BLaER1 treated with 17β-estradiol and CSF1 and Interleukin-3, amounts not matched to agents 10 nM and 100 nM (cell line): ENCODE data around the gene AUTS2.

Source experiments
- H3K27ac ChIP-seq, 11 experiments: shearing (Covaris generic); formaldehyde crosslinking; 2 replicates each; pipeline ENCODE4 v1.8.1; 2022
- H3K27me3 ChIP-seq, 11 experiments: shearing (Covaris generic); formaldehyde crosslinking; 2 replicates each; pipeline ENCODE4 v1.8.1; 2022
- H3K36me3 ChIP-seq, 11 experiments: shearing (Covaris generic); formaldehyde crosslinking; 2 replicates each; pipeline ENCODE4 v1.8.1; 2022
- H3K4me1 ChIP-seq, 10 experiments: shearing (Covaris generic); formaldehyde crosslinking; 2 replicates each; pipeline ENCODE4 v1.8.1; 2022
- H3K4me2 ChIP-seq, 11 experiments: shearing (Covaris generic); formaldehyde crosslinking; 2 replicates each; pipeline ENCODE4 v1.8.1; 2022
- H3K4me3 ChIP-seq, 10 experiments: shearing (Covaris generic); formaldehyde crosslinking; 2 replicates each; pipeline ENCODE4 v1.8.1; 2022
- H3K9ac ChIP-seq, 11 experiments: shearing (Covaris generic); formaldehyde crosslinking; 2 replicates each; pipeline ENCODE4 v1.8.1; 2022
- H3K9me3 ChIP-seq, 11 experiments: shearing (Covaris generic); formaldehyde crosslinking; replicated peaks in 1 of 11; 2 replicates each; pipeline ENCODE4 v1.8.1; 2022
- H4K20me1 ChIP-seq, 11 experiments: shearing (Covaris generic); formaldehyde crosslinking; 2 replicates each; pipeline ENCODE4 v1.8.1; 2022
- Cebpa-rat ChIP-seq, 11 experiments: shearing (Covaris generic); IDR thresholded peaks; 2 replicates each; pipeline ENCODE4 v1.8.1; 2022

Gene AUTS2

GRCh38 chr7:69763513-69763912 lies 165.2 kb downstream of the AUTS2 start:
- no peak for TF ChIP-seq Cebpa-rat (IDR thresholded peaks at IDR 0.05)
- Histone ChIP-seq H3K9ac (no peak overlapping the region), H3K27ac (no peak overlapping the region), H3K4me1 (peaks cover 0 to 19% (median 8%) of the 10 kb centered on the region in 10 experiments; a peak in 17 of 20 replicates), H3K9me3 (peaks cover 0 to 12% (median 0%) of the 10 kb centered on the region in 11 experiments; a peak in 4 of 22 replicates), H3K36me3 (peaks cover 0 to 29% (median 10%) of the 10 kb centered on the region in 11 experiments; a peak in 9 of 22 replicates), H3K4me3 (no peak overlapping the region), H3K27me3 (no peaks in the 10 kb centered on the region), H3K4me2 (no peak overlapping the region), H4K20me1 (peaks cover 0 to 51% (median 7%) of the 10 kb centered on the region in 11 experiments; a peak in 10 of 22 replicates)

GRCh38 chr7:69764147-69764546 lies 165.9 kb downstream of the AUTS2 start:
- H3K4me2 ChIP-seq, result no peak overlapping the region
- TF ChIP-seq Cebpa-rat (IDR thresholded peaks at IDR 0.05), result no peak
- H3K9ac ChIP-seq, result no peak overlapping the region
- H4K20me1 ChIP-seq, result peaks cover 0 to 44% (median under 1%) of the 10 kb centered on the region in 11 experiments; a peak in 9 of 22 replicates
- no peaks in the 10 kb centered on the region for H3K27me3 ChIP-seq
- H3K4me3 ChIP-seq, result no peak overlapping the region
- H3K27ac ChIP-seq, result no peak overlapping the region
- peaks cover 0 to 12% (median 0%) of the 10 kb centered on the region in 11 experiments; a peak in 4 of 22 replicates for H3K9me3 ChIP-seq
- peaks cover 0 to 29% (median 10%) of the 10 kb centered on the region in 11 experiments; a peak in 9 of 22 replicates for H3K36me3 ChIP-seq
- peaks cover 2 to 21% (median 9%) of the 10 kb centered on the region in 10 experiments; a peak in 18 of 20 replicates for H3K4me1 ChIP-seq

- peaks cover 0 to 12% (median 0%) of the 10 kb centered on the region in 11 experiments; a peak in 4 of 22 replicates for H3K9me3 ChIP-seq
- no peak overlapping the region for H3K4me2 ChIP-seq
- H3K27ac ChIP-seq, result no peak overlapping the region
- no peak overlapping the region for H3K4me3 ChIP-seq
- H3K4me1 ChIP-seq, result peaks cover 4 to 27% (median 15%) of the 10 kb centered on the region in 10 experiments; a peak in 18 of 20 replicates
- no peaks in the 10 kb centered on the region for H3K27me3 ChIP-seq
- H4K20me1 ChIP-seq, result peaks cover 0 to 42% (median 0%) of the 10 kb centered on the region in 11 experiments; a peak in 9 of 22 replicates
- no peak overlapping the region for H3K9ac ChIP-seq
- no peak for TF ChIP-seq Cebpa-rat (IDR thresholded peaks at IDR 0.05)
- peaks cover 0 to 29% (median 10%) of the 10 kb centered on the region in 11 experiments; a peak in 9 of 22 replicates for H3K36me3 ChIP-seq
Measured at GRCh38 chr7:69764681-69765080, 166.4 kb downstream of the AUTS2 start.

- no peaks in the 10 kb centered on the region for H3K27me3 ChIP-seq
- no peak for TF ChIP-seq Cebpa-rat (IDR thresholded peaks at IDR 0.05)
- 0 out of 22 replicates have a peak overlapping the region, but pooled peaks of 1 of the 11 experiments have one; percentile 7 for H3K27ac ChIP-seq
- no peak overlapping the region for H3K9ac ChIP-seq
- H3K9me3 ChIP-seq, result peaks cover 0 to 12% (median 0%) of the 10 kb centered on the region in 11 experiments; a peak in 4 of 22 replicates
- H3K4me2 ChIP-seq, result peak overlapping the region in 6 of 11 experiments; percentile 8 to 36 (median 18); a peak in 7 of 22 replicates
- no peak overlapping the region for H3K4me3 ChIP-seq
- peaks cover 4 to 31% (median 23%) of the 10 kb centered on the region in 10 experiments; a peak in 18 of 20 replicates for H3K4me1 ChIP-seq
- H3K36me3 ChIP-seq, result peaks cover 0 to 34% (median 10%) of the 10 kb centered on the region in 11 experiments; a peak in 9 of 22 replicates
- H4K20me1 ChIP-seq, result peaks cover 0 to 49% (median 9%) of the 10 kb centered on the region in 11 experiments; a peak in 11 of 22 replicates
Measured at GRCh38 chr7:69765879-69766278, 167.6 kb downstream of the AUTS2 start.

GRCh38 chr7:69768986-69769595 lies 170.8 kb downstream of the AUTS2 start:
- H3K9me3 ChIP-seq, result peaks cover 0 to 12% (median 0%) of the 10 kb centered on the region in 11 experiments; a peak in 5 of 22 replicates
- peaks cover 4 to 41% (median 32%) of the 10 kb centered on the region in 10 experiments; a peak in 18 of 20 replicates for H3K4me1 ChIP-seq
- no peak overlapping the region for H3K9ac ChIP-seq
- no peak for TF ChIP-seq Cebpa-rat (IDR thresholded peaks at IDR 0.05)
- H3K36me3 ChIP-seq, result peaks cover 0 to 52% (median 21%) of the 10 kb centered on the region in 11 experiments; a peak in 11 of 22 replicates
- no peak overlapping the region for H3K4me3 ChIP-seq
- H3K27me3 ChIP-seq, result no peaks in the 10 kb centered on the region
- H4K20me1 ChIP-seq, result peaks cover 0 to 41% (median 5%) of the 10 kb centered on the region in 11 experiments; a peak in 11 of 22 replicates
- H3K27ac ChIP-seq, result no peak overlapping the region
- peak overlapping the region in 9 of 11 experiments; percentile 7 to 49 (median 46); a peak in 15 of 22 replicates for H3K4me2 ChIP-seq

GRCh38 chr7:69769826-69770225 lies 171.6 kb downstream of the AUTS2 start:
- Histone ChIP-seq H3K9me3 (peaks cover 0 to 12% (median 0%) of the 10 kb centered on the region in 11 experiments; a peak in 5 of 22 replicates), H3K4me3 (no peak overlapping the region), H3K9ac (no peak overlapping the region), H4K20me1 (peaks cover 0 to 44% (median 6%) of the 10 kb centered on the region in 11 experiments; a peak in 9 of 22 replicates), H3K4me2 (peak overlapping the region in 8 of 11 experiments; percentile 7 to 49 (median 46); a peak in 11 of 22 replicates), H3K36me3 (peaks cover 0 to 56% (median 21%) of the 10 kb centered on the region in 11 experiments; a peak in 11 of 22 replicates), H3K27ac (no peak overlapping the region), H3K27me3 (no peaks in the 10 kb centered on the region), H3K4me1 (peaks cover 4 to 41% (median 32%) of the 10 kb centered on the region in 10 experiments; a peak in 18 of 20 replicates)
- no peak for TF ChIP-seq Cebpa-rat (IDR thresholded peaks at IDR 0.05)

- no peaks in the 10 kb centered on the region for H3K27me3 ChIP-seq
- H3K9me3 ChIP-seq, result peaks cover 0 to 7% (median 0%) of the 10 kb centered on the region in 11 experiments; a peak in 4 of 22 replicates
- no peak overlapping the region for H3K27ac ChIP-seq
- peaks cover 0 to 49% (median 21%) of the 10 kb centered on the region in 11 experiments; a peak in 11 of 22 replicates for H3K36me3 ChIP-seq
- peak overlapping the region in 5 of 11 experiments; percentile 16 to 49 (median 48); a peak in 5 of 22 replicates for H3K4me2 ChIP-seq
- no peak for TF ChIP-seq Cebpa-rat (IDR thresholded peaks at IDR 0.05)
- H4K20me1 ChIP-seq, result peaks cover 0 to 51% (median 8%) of the 10 kb centered on the region in 11 experiments; a peak in 9 of 22 replicates
- no peak overlapping the region for H3K4me3 ChIP-seq
- no peak overlapping the region for H3K9ac ChIP-seq
- H3K4me1 ChIP-seq, result peaks cover 4 to 41% (median 31%) of the 10 kb centered on the region in 10 experiments; a peak in 18 of 20 replicates
Measured at GRCh38 chr7:69770613-69771012, 172.3 kb downstream of the AUTS2 start.

- H4K20me1 ChIP-seq, result peaks cover 0 to 71% (median 29%) of the 10 kb centered on the region in 11 experiments; a peak in 11 of 22 replicates
- no peak for TF ChIP-seq Cebpa-rat (IDR thresholded peaks at IDR 0.05)
- no peaks in the 10 kb centered on the region; a peak in 1 of 22 replicates for H3K9me3 ChIP-seq
- peaks cover 0 to 52% (median 34%) of the 10 kb centered on the region in 10 experiments; a peak in 18 of 20 replicates for H3K4me1 ChIP-seq
- H3K36me3 ChIP-seq, result peaks cover 0 to 28% (median 8%) of the 10 kb centered on the region in 11 experiments; a peak in 9 of 22 replicates
- no peak overlapping the region for H3K4me3 ChIP-seq
- no peak overlapping the region for H3K9ac ChIP-seq
- H3K4me2 ChIP-seq, result peak overlapping the region in 3 of 11 experiments; percentile 4 to 33 (median 25); a peak in 4 of 22 replicates
- H3K27ac ChIP-seq, result no peak overlapping the region
- H3K27me3 ChIP-seq, result no peaks in the 10 kb centered on the region
Measured at GRCh38 chr7:69772718-69773436, 174.6 kb downstream of the AUTS2 start.
